ENCODE measurements around the gene FGD3. TPM values are rescaled to one million over a fixed set of nuclear protein-coding genes. Genes with fewer than 3 reads are reported as not detected.

Gene FGD3
- total RNA-seq, 1 experiment from 2014 or later: 89.0 TPM

DNA sequence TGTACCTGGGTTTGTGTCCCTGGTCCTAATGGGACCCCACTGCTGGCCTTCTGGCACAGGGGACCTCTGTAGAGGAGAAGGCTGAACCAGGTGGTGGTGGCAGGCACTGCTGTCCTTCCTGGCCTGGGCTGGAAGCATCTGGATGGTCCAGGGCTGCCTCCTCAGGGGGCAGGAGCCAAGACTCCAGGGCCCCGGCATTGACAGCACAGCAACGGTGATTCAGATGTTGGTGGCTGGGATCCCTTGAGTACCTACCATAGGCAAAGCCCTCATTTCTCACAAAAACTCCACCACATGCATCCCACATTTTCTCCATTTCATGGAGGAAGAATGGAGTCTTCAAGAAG lies 15.0 kb downstream of the FGD3 start:
- TF ChIP-seq, protein P1, sequence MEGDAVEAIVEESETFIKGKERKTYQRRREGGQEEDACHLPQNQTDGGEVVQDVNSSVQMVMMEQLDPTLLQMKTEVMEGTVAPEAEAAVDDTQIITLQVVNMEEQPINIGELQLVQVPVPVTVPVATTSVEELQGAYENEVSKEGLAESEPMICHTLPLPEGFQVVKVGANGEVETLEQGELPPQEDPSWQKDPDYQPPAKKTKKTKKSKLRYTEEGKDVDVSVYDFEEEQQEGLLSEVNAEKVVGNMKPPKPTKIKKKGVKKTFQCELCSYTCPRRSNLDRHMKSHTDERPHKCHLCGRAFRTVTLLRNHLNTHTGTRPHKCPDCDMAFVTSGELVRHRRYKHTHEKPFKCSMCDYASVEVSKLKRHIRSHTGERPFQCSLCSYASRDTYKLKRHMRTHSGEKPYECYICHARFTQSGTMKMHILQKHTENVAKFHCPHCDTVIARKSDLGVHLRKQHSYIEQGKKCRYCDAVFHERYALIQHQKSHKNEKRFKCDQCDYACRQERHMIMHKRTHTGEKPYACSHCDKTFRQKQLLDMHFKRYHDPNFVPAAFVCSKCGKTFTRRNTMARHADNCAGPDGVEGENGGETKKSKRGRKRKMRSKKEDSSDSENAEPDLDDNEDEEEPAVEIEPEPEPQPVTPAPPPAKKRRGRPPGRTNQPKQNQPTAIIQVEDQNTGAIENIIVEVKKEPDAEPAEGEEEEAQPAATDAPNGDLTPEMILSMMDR (conservative IDR thresholded peaks at IDR 0.05): no peak
- TF ChIP-seq EZH2 (IDR thresholded peaks at IDR 0.05; ENCODE audit: low read depth): no peak

DNA sequence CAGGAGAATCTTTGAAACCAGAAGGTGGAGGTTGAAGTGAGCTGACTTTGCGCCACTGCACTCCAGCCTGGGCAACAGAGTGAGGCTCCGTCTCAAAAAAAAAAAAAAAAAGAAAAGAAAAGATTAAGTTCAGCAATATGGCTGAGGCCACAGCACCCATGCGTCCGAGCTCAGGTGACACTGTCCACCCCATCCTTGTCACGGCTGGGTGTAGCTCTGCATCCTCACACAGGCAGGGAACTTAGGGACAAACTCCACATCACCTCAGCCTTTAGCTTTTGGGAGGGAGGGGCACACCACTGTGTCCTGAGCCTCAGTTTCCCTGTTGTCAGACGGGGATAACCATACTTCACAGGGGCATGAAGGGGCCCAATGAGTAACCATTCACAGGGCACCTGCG lies 15.5 kb downstream of the FGD3 start:
- no peak overlapping the region for H3K4me2 ChIP-seq
- no peaks in the 10 kb centered on the region for H4K20me1 ChIP-seq (ENCODE audit: insufficient read depth)
- no peaks in the 10 kb centered on the region for H3K27me3 ChIP-seq (ENCODE audit: insufficient read depth, low read depth)
- ChIA-PET POLR2A (ENCODE audit: unreplicated experiment) (interaction anchor here (0.7 kb wide), 1 partner anchor 153 kb away, joined by 20 read pairs; no protein-coding TSS in a partner anchor), CTCF (interaction anchor here (0.6 to 0.7 kb wide), 2 partner anchors 15 to 395 kb away, joined by 3 to 5 read pairs; partner anchors contain the start of gene FGD3)
- peaks cover 6% of the 10 kb centered on the region; the same call in 1 of the 2 replicates for H3K4me1 ChIP-seq (replicated peaks; ENCODE audit: insufficient read depth)
- no peak overlapping the region for H3K4me3 ChIP-seq
- no peak overlapping the region for H2AFZ ChIP-seq
- H3K79me2 ChIP-seq (ENCODE audit: low read depth): no peaks in the 10 kb centered on the region
- H3K27ac ChIP-seq: no peak overlapping the region
- BruUV-seq (replicated peaks): no TSS peak
- H3F3A ChIP-seq (ENCODE audit: insufficient read depth, low read depth): no peaks in the 10 kb centered on the region
- H3K9me2 ChIP-seq (ENCODE audit: insufficient read depth): no peaks in the 10 kb centered on the region
- no peak for DNase-seq
- intact Hi-C loops (cut with micrococcal nuclease; ENCODE audit: unreplicated experiment): no loop called here
- TF ChIP-seq, protein P1 (conservative IDR thresholded peaks at IDR 0.05): no peak
- no peak for TF ChIP-seq EZH2 (IDR thresholded peaks at IDR 0.05; ENCODE audit: low read depth)
- H3K36me3 ChIP-seq (ENCODE audit: low read depth): no peaks in the 10 kb centered on the region
- H3K9me3 ChIP-seq (ENCODE audit: insufficient read depth, low read depth): peaks cover 5% of the 10 kb centered on the region; the same call in 1 of the 2 replicates

More for the DNA sequence above, 15.0 kb downstream of the FGD3 start:
- Histone ChIP-seq H2AFZ (no peak overlapping the region), H3K27me3 (ENCODE audit: insufficient read depth, low read depth) (no peaks in the 10 kb centered on the region), H3K9me2 (ENCODE audit: insufficient read depth) (no peaks in the 10 kb centered on the region), H3K4me3 (no peak overlapping the region), H4K20me1 (ENCODE audit: insufficient read depth) (no peaks in the 10 kb centered on the region), H3F3A (ENCODE audit: insufficient read depth, low read depth) (no peaks in the 10 kb centered on the region), H3K79me2 (ENCODE audit: low read depth) (no peaks in the 10 kb centered on the region), H3K36me3 (ENCODE audit: low read depth) (no peaks in the 10 kb centered on the region), H3K4me1 (replicated peaks; ENCODE audit: insufficient read depth) (peaks cover 10% of the 10 kb centered on the region), H3K9me3 (ENCODE audit: insufficient read depth, low read depth) (peaks cover 5% of the 10 kb centered on the region; the same call in 1 of the 2 replicates), H3K4me2 (no peak overlapping the region), H3K27ac (no peak overlapping the region)
- ChIA-PET POLR2A (ENCODE audit: unreplicated experiment) (interaction anchor here (0.7 kb wide), 1 partner anchor 153 kb away, joined by 20 read pairs; no protein-coding TSS in a partner anchor), CTCF (no interaction called here)
- BruUV-seq (replicated peaks): no TSS peak
- no peak for DNase-seq
- intact Hi-C loops (cut with micrococcal nuclease; ENCODE audit: unreplicated experiment): no loop called here

DNA sequence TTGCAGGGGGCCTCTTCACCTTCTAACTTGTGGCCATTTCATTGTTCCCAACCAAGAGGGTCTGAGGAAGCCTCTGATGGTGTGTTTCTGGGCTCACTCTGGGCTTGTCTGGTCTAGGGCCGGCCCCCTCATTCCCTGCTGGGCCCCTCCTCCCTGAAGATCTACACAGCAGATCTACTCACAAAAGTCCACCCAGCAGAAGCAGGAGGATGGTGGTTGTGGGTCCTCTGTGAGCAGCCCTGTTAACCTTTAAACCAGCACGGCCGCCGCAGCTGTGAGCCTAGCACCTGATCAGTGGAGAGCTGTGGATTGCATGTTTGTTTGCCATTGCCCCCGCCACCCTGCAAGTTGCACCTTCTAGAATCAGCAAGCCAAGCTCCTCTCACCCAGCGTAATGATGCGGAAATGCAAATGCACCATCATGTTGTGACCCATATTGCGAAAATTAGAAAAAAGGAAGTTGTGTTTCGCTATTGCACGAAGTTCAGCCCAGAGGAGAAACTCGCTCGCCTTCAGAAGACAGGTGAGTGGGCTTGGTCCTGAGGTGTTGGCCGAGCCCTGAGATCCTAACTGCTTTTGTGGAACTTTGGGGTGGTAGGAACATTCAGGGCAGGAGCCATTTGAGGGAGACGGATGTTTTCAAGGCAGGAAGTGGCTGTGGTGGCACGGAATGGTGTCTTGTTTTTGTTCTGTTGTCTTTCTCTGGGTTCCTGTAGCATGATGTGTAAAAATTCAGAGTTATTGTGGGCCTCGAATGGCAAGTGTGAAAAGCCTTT lies 16.7 kb downstream of the FGD3 start:
- no peak overlapping the region for H2AFZ ChIP-seq
- H3K36me3 ChIP-seq (ENCODE audit: low read depth): no peaks in the 10 kb centered on the region
- ChIA-PET CTCF (no interaction called here), POLR2A (ENCODE audit: unreplicated experiment) (no interaction called here)
- no peak overlapping the region for H3K4me3 ChIP-seq
- no peaks in the 10 kb centered on the region for H3K9me2 ChIP-seq (ENCODE audit: insufficient read depth)
- no peak overlapping the region for H3K27ac ChIP-seq
- H3K79me2 ChIP-seq (ENCODE audit: low read depth): no peaks in the 10 kb centered on the region
- H3F3A ChIP-seq (ENCODE audit: insufficient read depth, low read depth): no peaks in the 10 kb centered on the region
- H3K9me3 ChIP-seq (ENCODE audit: insufficient read depth, low read depth): peaks cover 5% of the 10 kb centered on the region; the same call in 1 of the 2 replicates
- no TSS peak for BruUV-seq (replicated peaks)
- TF ChIP-seq, protein P1 (conservative IDR thresholded peaks at IDR 0.05): no peak
- no peak for TF ChIP-seq EZH2 (IDR thresholded peaks at IDR 0.05; ENCODE audit: low read depth)
- H3K27me3 ChIP-seq (ENCODE audit: insufficient read depth, low read depth): no peaks in the 10 kb centered on the region
- intact Hi-C loops (cut with micrococcal nuclease; ENCODE audit: unreplicated experiment): no loop called here
- no peak for DNase-seq
- no peaks in the 10 kb centered on the region for H4K20me1 ChIP-seq (ENCODE audit: insufficient read depth)
- H3K4me1 ChIP-seq (replicated peaks; ENCODE audit: insufficient read depth): peaks cover 6% of the 10 kb centered on the region; the same call in 1 of the 2 replicates
- H3K4me2 ChIP-seq: no peak overlapping the region
